PC-9 (cell line): ENCODE measurements around the gene RIMBP2. TPM values are rescaled to one million over a fixed set of nuclear protein-coding genes. Genes with fewer than 3 reads are reported as not detected.

Experiments
- BruUV-seq: library from RNA; stranded (reverse); fragments of 400-500 nt; replicated peaks from 2 replicates; lab custom pipeline; 2021; lab: Mats Ljungman, UMichigan
- CTCF ChIA-PET: fragments of 300-600 bp; sonication (Branson Sonifier 250); formaldehyde crosslinking; loops from one replicate; lab custom pipeline; 2022; ENCODE audit warnings: antibody characterized with exemption; lab: Charles Lee
- POLR2A ChIA-PET: fragments of 300-600 bp; sonication (Branson Sonifier 250); formaldehyde crosslinking; loops from one replicate; lab custom pipeline; 2022; ENCODE audit warnings: antibody characterized with exemption; ENCODE audit not compliant: unreplicated experiment; lab: Charles Lee
- DNase-seq, 2 experiments: peaks; one replicate each; pipeline versions ENCODE4 v3.0.0 to v3.0.0-alpha.2; 2015 to 2022; ENCODE audit warnings: mixed read lengths in 1 of 2
- H2AFZ ChIP-seq: fragments of 200-600 bp; sonication (generic); 2 replicates; pipeline ENCODE4 v1.8.1; 2017; ENCODE audit warnings: antibody characterized with exemption
- H3F3A ChIP-seq: fragments of 200-600 bp; sonication (generic); 2 replicates; pipeline ENCODE4 v1.8.1; 2017; ENCODE audit warnings: antibody characterized with exemption, mild to moderate bottlenecking, low read depth; ENCODE audit not compliant: insufficient read depth
- H3K27ac ChIP-seq: fragments of 200-600 bp; sonication (generic); 2 replicates; pipeline ENCODE4 v1.6.1; 2016; ENCODE audit warnings: mixed run types
- H3K27me3 ChIP-seq: fragments of 200-600 bp; sonication (generic); 2 replicates; pipeline ENCODE4 v1.6.1; 2016; ENCODE audit warnings: low read depth, mixed run types; ENCODE audit not compliant: insufficient read depth
- H3K36me3 ChIP-seq: fragments of 200-600 bp; sonication (generic); 2 replicates; pipeline ENCODE4 v1.6.1; 2016; ENCODE audit warnings: low read depth, mixed run types
- H3K4me1 ChIP-seq: fragments of 200-600 bp; sonication (generic); replicated peaks from 2 replicates; pipeline ENCODE4 v1.6.1; 2016; ENCODE audit warnings: mixed run types; ENCODE audit not compliant: insufficient read depth
- H3K4me2 ChIP-seq: fragments of 200-600 bp; sonication (generic); 2 replicates; pipeline ENCODE4 v1.6.1; 2017; ENCODE audit warnings: mixed run types
- H3K4me3 ChIP-seq: fragments of 200-600 bp; sonication (generic); 2 replicates; pipeline ENCODE4 v1.6.1; 2016; ENCODE audit warnings: mixed run types
- H3K79me2 ChIP-seq: fragments of 200-600 bp; sonication (generic); 2 replicates; pipeline ENCODE4 v1.6.1; 2017; ENCODE audit warnings: low read depth, mixed run types
- H3K9me2 ChIP-seq: fragments of 200-600 bp; sonication (generic); 2 replicates; pipeline ENCODE4 v1.8.1; 2017; ENCODE audit warnings: mild to moderate bottlenecking; ENCODE audit not compliant: insufficient read depth
- H3K9me3 ChIP-seq: fragments of 200-600 bp; sonication (generic); 2 replicates; pipeline ENCODE4 v1.8.1; 2016; ENCODE audit warnings: low read depth; ENCODE audit not compliant: insufficient read depth
- H4K20me1 ChIP-seq: fragments of 200-600 bp; sonication (generic); 2 replicates; pipeline ENCODE4 v1.8.1; 2017; ENCODE audit not compliant: insufficient read depth
- EZH2 ChIP-seq: fragments of 200-600 bp; sonication (generic); IDR thresholded peaks from 2 replicates; pipeline ENCODE4 v1.8.0; 2017; ENCODE audit warnings: antibody characterized with exemption, low read depth
- intact Hi-C: fragments of 100-400 bp; cut with micrococcal nuclease; formaldehyde crosslinking; loops from one replicate; pipeline ENCODE4 v1.10.0; 2022; ENCODE audit not compliant: unreplicated experiment
- total RNA-seq: library from RNA; stranded (reverse); gene quantifications from 2 replicates; pipeline ENCODE4 v1.2.3, GENCODE V29; 2021
- TF ChIP-seq, protein P1 (sequence below): fragments of 200-600 bp; sonication (generic); conservative IDR thresholded peaks from 2 replicates; pipeline ENCODE4 v1.6.1; 2017; ENCODE audit warnings: mixed run types, antibody characterized with exemption, mild to moderate bottlenecking, moderate library complexity

Gene RIMBP2
- total RNA-seq, 1 experiment from 2014 or later, result not detected

DNA sequence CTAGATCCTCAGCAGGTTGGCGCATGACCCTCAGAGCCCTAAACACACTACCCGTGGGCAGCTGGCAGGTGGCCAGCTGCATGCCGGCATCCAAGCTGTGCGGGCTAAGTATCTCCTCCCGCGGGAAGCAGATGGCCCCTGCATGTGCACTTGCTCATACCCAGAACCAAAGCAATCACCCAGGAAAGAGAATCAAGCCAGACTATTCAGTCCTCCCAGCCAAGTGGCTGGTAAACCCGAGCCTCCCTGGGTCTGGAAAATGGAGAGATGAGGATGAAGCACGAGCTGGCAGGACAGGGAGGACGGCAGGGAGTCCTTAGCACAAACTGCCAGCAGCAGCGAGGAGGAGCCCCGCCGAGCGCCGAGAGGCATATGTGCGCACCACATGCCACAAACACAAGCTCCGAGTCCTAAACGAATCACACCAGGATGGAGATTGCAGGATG, 139.7 kb downstream of the RIMBP2 start:
- no TSS peak for BruUV-seq
- no peak overlapping the region for H3K27ac ChIP-seq
- H3K4me3 ChIP-seq, result no peak overlapping the region
- H3F3A ChIP-seq, result no peaks in the 10 kb centered on the region
- H4K20me1 ChIP-seq, result no peaks in the 10 kb centered on the region
- peaks cover 68% of the 10 kb centered on the region for H3K27me3 ChIP-seq
- no peaks in the 10 kb centered on the region for H3K36me3 ChIP-seq
- intact Hi-C loops, result no loop called here
- H3K4me2 ChIP-seq, result no peak overlapping the region
- POLR2A ChIA-PET, result no interaction called here
- no peak overlapping the region for H2AFZ ChIP-seq
- no peaks in the 10 kb centered on the region for H3K9me3 ChIP-seq
- H3K9me2 ChIP-seq, result no peaks in the 10 kb centered on the region
- TF ChIP-seq EZH2, result no peak
- DNase-seq, result no peak
- no peaks in the 10 kb centered on the region for H3K79me2 ChIP-seq
- no peaks in the 10 kb centered on the region for H3K4me1 ChIP-seq
- CTCF ChIA-PET, result no interaction called here

DNA sequence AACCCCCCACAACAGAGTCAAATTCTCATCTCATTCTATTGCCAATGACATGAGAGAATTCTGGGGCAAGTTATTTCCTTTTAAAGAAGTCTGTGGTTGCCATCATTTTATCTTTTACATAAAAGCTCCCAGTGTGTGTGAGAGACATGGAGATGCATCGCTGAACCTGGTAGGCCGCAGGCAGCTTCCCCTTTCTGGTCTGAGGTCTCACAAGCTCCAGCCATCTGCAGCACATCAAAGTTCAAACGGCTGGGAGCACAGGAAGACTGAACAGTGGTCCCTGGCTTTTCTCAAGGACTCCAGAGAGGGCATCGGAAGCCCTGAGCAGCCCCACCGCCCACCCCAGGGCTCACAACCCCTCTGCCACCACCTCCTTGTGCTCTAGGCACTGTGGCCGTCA, 141.7 kb downstream of the RIMBP2 start:
- Histone ChIP-seq H3K4me3 (no peak overlapping the region), H3K27me3 (peaks cover 84% of the 10 kb centered on the region), H3K27ac (no peak overlapping the region), H2AFZ (no peak overlapping the region), H3F3A (no peaks in the 10 kb centered on the region), H3K9me3 (no peaks in the 10 kb centered on the region), H3K4me2 (no peak overlapping the region), H3K9me2 (no peaks in the 10 kb centered on the region), H3K36me3 (no peaks in the 10 kb centered on the region), H3K4me1 (no peaks in the 10 kb centered on the region), H4K20me1 (no peaks in the 10 kb centered on the region), H3K79me2 (no peaks in the 10 kb centered on the region)
- no peak for TF ChIP-seq EZH2
- TF ChIP-seq, protein P1, sequence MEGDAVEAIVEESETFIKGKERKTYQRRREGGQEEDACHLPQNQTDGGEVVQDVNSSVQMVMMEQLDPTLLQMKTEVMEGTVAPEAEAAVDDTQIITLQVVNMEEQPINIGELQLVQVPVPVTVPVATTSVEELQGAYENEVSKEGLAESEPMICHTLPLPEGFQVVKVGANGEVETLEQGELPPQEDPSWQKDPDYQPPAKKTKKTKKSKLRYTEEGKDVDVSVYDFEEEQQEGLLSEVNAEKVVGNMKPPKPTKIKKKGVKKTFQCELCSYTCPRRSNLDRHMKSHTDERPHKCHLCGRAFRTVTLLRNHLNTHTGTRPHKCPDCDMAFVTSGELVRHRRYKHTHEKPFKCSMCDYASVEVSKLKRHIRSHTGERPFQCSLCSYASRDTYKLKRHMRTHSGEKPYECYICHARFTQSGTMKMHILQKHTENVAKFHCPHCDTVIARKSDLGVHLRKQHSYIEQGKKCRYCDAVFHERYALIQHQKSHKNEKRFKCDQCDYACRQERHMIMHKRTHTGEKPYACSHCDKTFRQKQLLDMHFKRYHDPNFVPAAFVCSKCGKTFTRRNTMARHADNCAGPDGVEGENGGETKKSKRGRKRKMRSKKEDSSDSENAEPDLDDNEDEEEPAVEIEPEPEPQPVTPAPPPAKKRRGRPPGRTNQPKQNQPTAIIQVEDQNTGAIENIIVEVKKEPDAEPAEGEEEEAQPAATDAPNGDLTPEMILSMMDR, result no peak
- POLR2A ChIA-PET, result no interaction called here
- intact Hi-C loops, result no loop called here
- BruUV-seq, result no TSS peak
- CTCF ChIA-PET, result no interaction called here
- no peak for DNase-seq

DNA sequence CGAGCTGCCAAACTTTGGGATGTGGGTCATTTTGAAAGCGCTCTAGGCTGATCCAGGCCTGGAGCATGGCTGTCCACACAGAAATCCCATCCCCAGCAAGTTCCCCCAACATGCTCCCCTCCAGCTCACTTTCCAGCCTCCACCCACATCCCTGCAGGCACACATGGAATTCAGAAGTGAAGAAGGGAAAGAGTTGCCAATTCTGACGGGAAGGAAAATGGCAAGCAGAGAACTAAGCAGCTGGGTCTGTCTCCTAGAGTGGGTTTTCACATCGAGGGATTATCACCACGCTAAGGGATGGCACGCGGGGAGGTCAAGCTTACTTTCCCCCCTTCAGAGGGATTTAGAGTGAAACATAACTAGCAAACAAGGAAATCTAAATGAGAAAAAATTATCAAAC, 142.3 kb downstream of the RIMBP2 start:
- BruUV-seq, result no TSS peak
- no peaks in the 10 kb centered on the region for H3K79me2 ChIP-seq
- ChIA-PET CTCF (no interaction called here), POLR2A (no interaction called here)
- no peaks in the 10 kb centered on the region for H4K20me1 ChIP-seq
- no peaks in the 10 kb centered on the region for H3K36me3 ChIP-seq
- TF ChIP-seq, protein P1, result no peak
- no peak for TF ChIP-seq EZH2
- DNase-seq, result no peak
- H2AFZ ChIP-seq, result no peak overlapping the region
- H3F3A ChIP-seq, result no peaks in the 10 kb centered on the region
- no peak overlapping the region for H3K4me2 ChIP-seq
- peaks cover 85% of the 10 kb centered on the region for H3K27me3 ChIP-seq
- no peak overlapping the region for H3K27ac ChIP-seq
- H3K9me3 ChIP-seq, result no peaks in the 10 kb centered on the region
- H3K9me2 ChIP-seq, result no peaks in the 10 kb centered on the region
- intact Hi-C loops, result no loop called here
- no peak overlapping the region for H3K4me3 ChIP-seq
- no peaks in the 10 kb centered on the region for H3K4me1 ChIP-seq

DNA sequence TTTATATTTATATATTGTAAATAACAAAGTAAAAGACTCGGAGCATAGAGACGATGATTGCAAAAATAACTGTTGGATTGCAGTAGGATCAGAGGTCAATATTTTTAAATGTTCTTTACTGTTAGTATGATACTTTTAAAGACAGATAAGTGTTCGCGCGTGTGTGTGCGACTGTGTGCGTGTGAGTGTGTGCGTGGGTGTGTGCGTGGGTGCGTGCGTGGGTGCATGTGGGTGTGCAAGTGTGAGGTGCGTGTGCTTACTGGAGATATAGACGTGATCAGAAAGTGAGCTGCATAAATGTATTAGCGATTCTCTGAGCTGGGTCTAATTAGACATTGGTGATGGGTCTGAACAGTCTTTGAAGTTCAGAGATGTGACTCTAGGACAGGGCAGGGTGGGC, 142.9 kb downstream of the RIMBP2 start:
- ChIA-PET CTCF (no interaction called here), POLR2A (no interaction called here)
- no peak overlapping the region for H2AFZ ChIP-seq
- TF ChIP-seq, protein P1, result no peak
- no peak for TF ChIP-seq EZH2
- H3K4me2 ChIP-seq, result no peak overlapping the region
- H3K4me1 ChIP-seq, result no peaks in the 10 kb centered on the region
- intact Hi-C loops, result no loop called here
- H4K20me1 ChIP-seq, result no peaks in the 10 kb centered on the region
- H3K4me3 ChIP-seq, result no peak overlapping the region
- BruUV-seq, result no TSS peak
- no peak overlapping the region for H3K27ac ChIP-seq
- no peak for DNase-seq
- no peaks in the 10 kb centered on the region for H3F3A ChIP-seq
- H3K27me3 ChIP-seq, result peaks cover 84% of the 10 kb centered on the region
- no peaks in the 10 kb centered on the region for H3K79me2 ChIP-seq
- no peaks in the 10 kb centered on the region for H3K36me3 ChIP-seq
- no peaks in the 10 kb centered on the region for H3K9me3 ChIP-seq
- no peaks in the 10 kb centered on the region for H3K9me2 ChIP-seq
